GM18508 (cell line): ENCODE measurements around the gene IL4I1.

Experiments
- ATAC-seq: cut with Tn5 transposase; IDR thresholded peaks from one replicate; pipeline ENCODE4 v1.9.1; 2021; ENCODE audit warnings: moderate number of reproducible peaks; ENCODE audit not compliant: insufficient read depth, unreplicated experiment

Gene IL4I1

DNA sequence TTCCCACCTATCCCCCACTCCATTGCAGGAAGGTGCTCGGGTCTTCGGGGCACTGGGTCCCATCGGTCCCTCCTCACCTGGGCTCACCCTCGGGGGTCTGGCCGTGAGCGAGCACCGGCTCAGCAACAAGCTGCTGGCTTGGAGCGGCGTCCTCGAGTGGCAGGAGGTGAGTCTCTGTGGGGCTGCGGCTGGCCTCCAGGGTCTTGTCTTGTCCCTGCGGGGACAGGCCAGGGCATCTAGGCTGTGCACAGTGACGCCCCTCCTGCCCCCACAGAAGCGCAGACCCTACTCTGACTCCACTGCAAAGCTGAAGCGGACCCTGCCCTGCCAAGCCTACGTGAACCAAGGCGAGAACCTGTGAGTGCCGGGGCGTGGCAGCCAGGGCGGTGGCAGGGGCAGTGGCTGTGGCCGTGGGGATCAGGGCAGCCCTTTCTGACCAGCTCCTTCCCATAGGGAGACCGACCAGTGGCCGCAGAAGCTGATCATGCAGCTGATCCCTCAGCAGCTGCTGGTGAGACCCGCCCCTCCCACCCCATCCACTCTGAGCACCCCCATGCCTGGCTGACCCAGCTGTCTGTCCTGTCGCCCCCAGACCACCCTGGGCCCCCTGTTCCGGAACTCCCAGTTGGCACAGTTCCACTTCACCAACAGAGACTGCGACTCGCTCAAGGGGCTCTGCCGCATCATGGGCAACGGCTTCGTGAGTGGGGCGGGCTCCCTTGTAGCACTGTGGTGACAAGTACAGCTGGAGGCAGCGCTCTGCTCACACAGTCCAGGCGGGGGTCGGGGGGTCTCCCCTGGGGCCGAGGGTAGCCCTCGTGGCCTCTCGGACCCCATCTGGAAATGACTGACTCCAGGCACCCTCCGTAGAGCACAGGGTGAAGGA lies 42.1 kb downstream of the IL4I1 start:
- no peak for ATAC-seq

DNA sequence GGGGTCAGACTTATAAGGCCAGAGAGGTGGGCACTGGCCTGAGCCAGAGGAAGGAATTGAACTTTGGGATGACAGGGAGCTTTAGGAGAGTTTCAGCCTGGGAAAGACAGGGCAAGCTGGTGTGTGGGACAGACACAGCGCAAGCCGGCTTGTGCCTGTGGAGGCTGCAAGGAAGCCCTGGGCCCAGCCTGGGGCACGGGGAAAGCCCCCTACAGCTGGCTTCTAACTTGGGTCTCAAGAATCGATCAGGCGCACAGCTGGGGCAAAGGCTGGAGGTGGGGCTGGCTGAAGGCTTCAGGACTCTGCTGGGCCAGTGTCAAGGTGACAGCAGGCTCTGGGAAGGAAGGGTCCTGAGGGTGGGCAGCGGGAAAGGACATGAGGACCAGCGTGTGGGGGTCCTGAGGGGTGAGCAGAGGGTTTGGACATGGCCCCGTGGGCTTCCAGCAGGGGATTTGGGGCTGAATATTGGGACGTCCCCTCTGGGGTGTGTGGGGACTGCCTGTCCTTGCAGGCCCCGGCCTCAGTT lies 42.8 kb downstream of the IL4I1 start:
- no peak for ATAC-seq

DNA sequence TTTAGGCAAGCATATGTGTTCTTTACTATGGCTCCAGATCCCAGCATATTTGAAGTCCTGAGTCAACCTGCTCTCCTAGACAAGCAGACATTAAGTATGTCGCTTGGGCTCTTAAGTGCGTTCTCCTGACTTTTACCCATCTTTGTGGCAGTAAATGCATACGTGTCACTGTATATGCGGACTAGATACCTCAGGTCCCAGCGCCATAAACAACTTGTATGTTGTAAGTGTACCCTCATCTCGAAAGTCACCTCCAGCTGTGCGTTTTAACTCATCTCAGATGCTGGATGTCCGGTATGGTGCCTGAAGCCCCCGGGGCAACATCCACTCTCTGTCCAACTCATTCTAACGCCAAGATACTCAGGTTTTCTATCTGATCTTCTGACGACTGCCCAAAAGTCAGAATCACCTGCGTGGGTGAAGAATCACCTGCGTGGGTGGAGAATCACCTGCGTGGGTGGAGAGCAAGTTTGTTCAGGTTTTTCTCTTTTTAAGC lies 44.0 kb downstream of the IL4I1 start:
- no peak for ATAC-seq

DNA sequence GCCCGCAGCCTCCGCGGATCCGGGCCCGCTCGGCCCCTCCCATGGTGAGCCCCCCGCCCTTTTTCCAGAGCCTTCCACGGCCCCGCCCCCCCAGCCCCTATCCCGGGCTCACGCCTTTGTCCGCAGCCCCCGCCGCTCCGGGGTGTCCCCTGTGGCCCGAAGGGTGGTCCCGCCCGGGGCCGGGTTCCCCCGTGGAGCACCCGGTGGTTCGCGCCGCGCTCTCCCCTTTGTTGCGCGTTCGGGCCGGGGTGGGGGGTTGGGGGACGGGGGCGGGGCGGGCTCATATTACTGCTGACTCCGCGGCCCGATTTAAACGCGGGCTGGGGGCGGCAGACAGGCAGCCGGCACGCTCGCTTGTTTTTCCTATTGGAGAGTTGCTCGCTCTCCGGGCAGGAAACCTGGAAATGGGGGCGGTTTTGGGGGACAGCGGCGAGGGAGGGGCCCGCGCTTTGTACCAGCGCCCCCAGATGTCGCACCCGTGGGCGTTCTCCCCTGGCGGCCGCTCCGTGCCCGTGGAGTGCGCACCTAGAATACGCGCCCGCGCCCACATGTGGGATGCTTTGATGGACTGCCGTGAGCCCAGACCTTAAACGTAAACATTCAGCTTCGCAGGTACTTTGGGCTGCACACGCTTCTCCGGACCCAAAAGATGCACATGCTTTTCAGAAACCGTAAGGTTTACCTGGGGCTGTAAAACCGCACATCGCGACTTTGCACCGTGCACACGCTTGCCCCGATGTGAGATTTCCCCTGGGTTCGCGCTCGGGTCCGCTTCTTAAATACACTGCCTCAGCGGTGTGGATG lies 45.0 kb downstream of the IL4I1 start:
- no peak for ATAC-seq

- ATAC-seq: no peak
Measured at GRCh38 chr19:49850487-49851342, 46.0 kb downstream of the IL4I1 start, which contains the start of gene PTOV1. Gene PTOV1 (plus strand): TSS chr19:49851159.

- no peak for ATAC-seq
Measured at GRCh38 chr19:49850221-49850486, 46.5 kb downstream of the IL4I1 start.

- ATAC-seq: no peak
Measured at GRCh38 chr19:49849433-49850220, 47.1 kb downstream of the IL4I1 start.

DNA sequence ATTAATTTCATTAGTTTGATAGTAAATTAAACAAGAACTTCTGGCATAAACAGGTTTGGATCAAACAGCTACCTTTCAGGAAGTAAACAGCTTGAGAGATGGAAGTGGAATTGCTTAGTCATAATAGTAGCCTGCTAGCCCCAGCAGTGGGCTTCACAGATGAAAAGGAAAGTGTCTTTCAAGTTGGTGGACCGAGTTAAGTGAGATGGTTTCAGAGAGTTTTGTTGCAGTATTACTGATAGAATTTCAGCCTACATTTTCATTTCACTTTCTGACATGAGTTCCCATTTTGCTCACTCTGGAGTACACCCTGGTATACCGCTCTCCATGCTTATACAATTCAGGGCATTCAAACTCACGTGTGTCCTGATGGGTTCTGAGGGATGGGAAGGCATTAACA lies 47.7 kb downstream of the IL4I1 start:
- no peak for ATAC-seq

GRCh38 chr19:49847731-49848696 lies 48.7 kb downstream of the IL4I1 start:
- ATAC-seq: no peak

- no peak for ATAC-seq
Measured at GRCh38 chr19:49846408-49846807, 50.3 kb downstream of the IL4I1 start.

- ATAC-seq: no peak
Measured at GRCh38 chr19:49845414-49845813, 51.3 kb downstream of the IL4I1 start.

GRCh38 chr19:49844138-49845095 lies 52.3 kb downstream of the IL4I1 start:
- no peak for ATAC-seq

GRCh38 chr19:49843265-49843664 lies 53.4 kb downstream of the IL4I1 start:
- no peak for ATAC-seq

DNA sequence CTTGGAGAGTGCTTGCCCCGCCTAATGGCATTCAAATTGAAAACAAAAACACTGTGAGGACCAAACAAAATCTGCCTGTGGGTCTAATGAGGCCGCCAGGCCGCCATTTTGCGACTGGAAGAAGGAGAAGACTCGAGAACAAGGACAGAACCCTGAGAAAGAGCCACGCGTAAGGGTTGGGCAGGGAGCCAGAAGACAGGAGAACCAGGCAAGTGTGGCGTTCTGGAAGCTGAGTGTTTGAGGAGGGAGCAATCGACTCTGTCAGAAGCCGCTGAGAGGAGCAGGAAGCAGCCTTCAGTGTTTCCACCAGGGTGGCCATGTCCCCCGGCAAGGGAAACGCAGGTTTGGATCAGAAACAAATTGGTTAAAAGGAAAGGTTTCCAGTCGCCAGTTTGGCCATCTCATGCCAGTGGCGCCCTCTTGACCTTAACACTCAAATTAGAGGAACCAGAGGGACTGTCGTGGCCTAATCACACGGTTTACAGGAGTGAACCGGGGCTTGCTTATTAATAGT lies 55.9 kb downstream of the IL4I1 start:
- ATAC-seq: no peak

- ATAC-seq: no peak
Measured at GRCh38 chr19:49840321-49840720, 56.4 kb downstream of the IL4I1 start.

DNA sequence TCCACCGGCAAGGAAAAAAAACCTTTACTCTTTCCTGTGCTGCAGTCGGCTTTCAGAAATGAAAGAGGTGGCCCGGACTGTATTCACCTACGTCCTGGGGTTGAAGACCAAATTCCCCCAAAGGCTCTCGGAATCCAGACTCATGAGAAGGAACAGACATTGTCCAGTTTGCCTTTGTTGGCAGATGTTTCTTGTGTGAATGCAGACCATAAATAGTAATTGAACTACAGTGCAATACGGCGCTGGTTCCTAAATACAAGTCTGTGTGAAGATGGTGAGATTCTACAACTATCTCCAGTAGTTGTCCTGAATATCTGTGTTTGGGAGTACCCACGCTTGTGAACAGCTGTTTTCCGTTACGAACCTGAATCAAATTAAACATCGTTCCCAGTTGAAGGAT lies 57.0 kb downstream of the IL4I1 start:
- no peak for ATAC-seq
